HG02840 (cell line): ENCODE results near the gene CEP120.
"Not testable (repeated sequence)": the region's sequence is repeated elsewhere in the genome, so short reads cannot be mapped to it uniquely, and the experiment has no call there.

Source experiments
- ATAC-seq: cut with Tn5 transposase; IDR thresholded peaks from one replicate; pipeline ENCODE4 v1.9.1; 2021; ENCODE audit warnings: mild to moderate bottlenecking, moderate library complexity, moderate number of reproducible peaks; ENCODE audit not compliant: unreplicated experiment, low FRiP score

CEP120 gene

GRCh38 chr5:123391009-123391408 lies 32.2 kb downstream of the CEP120 start:
- ATAC-seq, result no peak

DNA sequence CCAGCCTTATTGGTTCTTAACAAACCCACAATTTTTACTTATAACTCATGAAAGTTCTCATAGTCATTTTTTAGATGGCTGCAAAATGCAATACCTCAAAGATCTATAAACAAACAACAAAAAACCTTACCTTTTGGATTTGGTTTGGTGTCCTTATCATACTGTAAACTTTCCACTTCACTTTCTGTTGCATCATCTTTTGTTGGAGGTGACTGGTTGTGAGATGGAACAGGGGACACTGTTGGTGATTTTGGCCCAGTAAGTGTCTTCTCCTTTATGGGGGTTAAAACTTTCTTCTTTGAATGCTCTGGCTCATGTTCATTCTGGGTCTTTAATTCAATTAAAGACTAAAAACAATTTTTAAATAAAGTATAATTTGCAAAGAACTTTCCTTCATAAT lies 33.4 kb downstream of the CEP120 start:
- no peak for ATAC-seq

DNA sequence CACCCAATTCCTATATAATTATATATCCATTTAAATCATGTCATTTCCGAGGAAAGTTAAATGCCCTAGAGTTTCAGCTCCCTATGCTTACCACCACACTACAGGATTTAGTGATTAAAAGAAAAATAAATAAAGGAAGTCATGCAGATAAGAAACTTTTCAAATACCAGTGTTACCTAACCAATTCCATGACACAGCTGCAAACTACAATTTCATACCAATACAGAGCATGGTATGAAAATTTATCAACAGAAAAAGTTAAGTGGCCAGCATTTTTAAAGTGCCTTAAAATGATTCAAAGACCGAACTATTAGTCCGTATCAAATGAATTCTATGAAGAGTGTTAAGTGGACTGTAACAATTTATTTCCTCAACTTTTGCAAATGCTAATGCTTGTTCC lies 35.9 kb downstream of the CEP120 start:
- ATAC-seq, result no peak

GRCh38 chr5:123382252-123382651 lies 41.0 kb downstream of the CEP120 start:
- no peak for ATAC-seq

DNA sequence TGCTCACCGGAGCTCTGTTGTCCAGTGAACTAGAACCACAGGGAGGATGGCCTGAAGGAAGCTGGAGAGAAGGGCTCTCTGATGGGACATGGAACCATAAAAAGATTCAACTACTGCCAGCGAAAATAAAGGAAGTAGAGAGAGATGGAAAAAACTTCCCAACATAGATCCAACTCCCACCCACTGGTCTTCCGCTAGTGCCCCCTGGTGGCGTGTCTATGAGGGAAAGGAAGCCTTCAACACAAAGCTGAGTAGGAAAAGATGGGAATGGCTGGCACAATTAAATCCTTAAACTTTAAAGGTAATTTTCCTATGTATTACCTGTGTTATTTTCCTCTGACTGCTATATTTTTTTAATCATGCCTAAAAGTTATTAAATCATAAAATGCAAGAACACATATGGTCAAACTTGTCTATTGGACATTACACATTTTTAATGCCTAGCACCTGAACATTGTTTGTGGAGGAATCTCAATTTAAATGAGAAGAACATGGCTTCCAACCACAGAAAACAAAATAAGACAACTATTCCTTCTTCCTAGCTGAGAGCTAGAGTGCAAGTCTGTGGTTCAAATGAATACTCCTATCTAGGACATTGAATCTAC lies 51.5 kb downstream of the CEP120 start:
- no peak for ATAC-seq

DNA sequence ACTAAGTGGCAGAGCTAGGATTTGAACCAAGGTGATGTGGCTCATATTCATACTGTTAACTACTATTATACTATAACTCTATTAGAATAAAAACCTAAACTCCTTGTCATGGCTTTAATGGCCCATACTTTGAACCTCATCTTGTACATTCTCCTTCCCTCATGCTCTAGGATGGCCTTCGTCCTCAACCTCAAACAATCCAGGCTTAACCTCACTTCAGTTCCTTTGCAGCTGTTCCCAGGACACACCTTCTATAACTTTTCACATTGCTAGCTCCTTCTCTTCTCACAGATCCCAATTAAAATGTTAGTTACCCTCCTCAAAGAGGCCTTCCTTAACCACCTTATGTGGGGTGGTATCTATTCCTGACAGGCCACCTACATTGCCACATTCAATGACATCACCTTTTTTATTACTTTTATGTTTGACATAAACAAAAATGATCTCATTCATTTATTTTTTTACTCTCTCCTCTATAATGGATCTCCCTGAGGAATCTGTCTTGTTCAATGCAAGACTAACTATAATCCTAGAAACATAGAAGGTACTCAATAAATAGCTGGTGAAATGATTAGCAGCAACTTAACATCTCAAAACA lies 53.7 kb downstream of the CEP120 start:
- no peak for ATAC-seq

DNA sequence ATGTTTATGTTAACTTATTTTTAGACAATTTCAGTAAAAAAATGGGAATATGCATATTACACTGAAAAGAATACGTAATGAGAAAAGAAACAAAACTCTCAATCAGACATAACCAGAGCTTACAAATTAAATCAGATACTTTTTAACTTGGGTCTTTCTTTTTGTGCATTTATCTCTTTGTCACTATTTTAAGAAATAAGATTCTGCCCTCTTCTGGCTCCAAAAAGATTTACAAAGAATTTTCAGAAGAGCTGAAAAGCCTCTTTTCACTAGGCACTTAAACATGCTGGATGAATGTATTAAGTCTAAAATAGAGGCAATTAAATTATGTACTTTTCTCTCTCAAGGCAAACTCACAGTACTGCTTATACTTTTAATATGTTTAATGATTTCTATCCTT lies 55.5 kb downstream of the CEP120 start:
- ATAC-seq, result no peak

- no peak for ATAC-seq
Observed at GRCh38 chr5:123365156-123365555, 58.0 kb downstream of the CEP120 start.

GRCh38 chr5:123364441-123365155 lies 58.6 kb downstream of the CEP120 start:
- no peak for ATAC-seq

GRCh38 chr5:123360910-123361309 lies 62.3 kb downstream of the CEP120 start:
- no peak for ATAC-seq

GRCh38 chr5:123360201-123360571 lies 63.0 kb downstream of the CEP120 start:
- ATAC-seq, result no peak

GRCh38 chr5:123359454-123360200 lies 63.6 kb downstream of the CEP120 start:
- no peak for ATAC-seq

DNA sequence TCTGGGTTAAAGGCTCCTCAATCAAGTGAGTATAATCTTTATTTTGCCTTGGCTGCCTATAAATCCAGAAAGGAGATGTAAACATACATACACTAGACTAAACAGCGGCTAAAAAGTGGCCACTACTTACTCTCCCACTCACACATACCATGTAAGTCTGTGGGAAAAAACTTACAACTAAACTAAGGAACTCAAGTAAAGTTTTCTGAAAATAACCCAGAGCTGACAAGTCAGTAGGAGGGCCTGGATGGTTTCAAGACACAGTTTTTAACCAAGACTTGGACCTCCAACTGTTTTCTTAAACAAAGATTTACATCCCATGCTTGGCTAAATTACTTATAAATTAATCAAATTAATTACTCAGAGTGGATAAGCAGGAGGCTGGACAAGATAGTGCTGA lies 64.5 kb downstream of the CEP120 start:
- ATAC-seq, result no peak

DNA sequence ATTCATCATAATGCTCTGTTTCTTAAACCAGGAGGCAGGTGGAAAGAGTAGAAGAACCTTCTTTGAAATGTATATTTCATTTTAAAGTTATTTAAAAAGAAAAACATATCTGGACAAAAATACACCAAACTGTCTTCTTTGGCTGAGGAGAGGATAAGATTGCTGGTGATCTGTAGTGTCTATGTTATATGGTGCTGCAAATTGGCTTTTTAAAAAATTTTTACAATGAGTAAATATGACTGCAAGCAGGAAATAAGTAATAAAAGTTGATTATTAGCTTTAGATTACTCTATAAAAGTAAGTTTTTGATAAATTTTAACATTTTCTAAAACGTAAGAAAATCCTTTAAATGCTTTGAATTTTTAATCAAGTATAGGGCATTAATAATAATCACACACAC lies 64.9 kb downstream of the CEP120 start:
- ATAC-seq, result no peak

DNA sequence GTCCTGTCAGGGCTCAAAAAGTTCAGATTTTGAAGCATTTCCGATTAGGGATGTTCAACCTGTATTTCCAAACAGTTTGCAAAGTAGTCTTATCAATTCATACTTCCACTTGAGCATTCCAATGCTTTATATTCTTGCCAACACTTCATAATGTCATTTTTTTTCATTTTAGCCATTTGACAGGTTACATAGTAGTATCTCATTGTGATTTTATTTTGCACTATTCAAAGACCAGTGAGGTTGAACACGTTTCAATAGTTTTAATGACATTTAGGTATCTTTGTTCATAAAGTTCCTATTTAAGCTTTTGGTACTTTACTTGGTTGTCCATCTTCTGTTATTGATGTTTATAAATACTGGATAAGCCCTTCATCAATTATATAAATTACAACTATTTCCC lies 71.4 kb downstream of the CEP120 start:
- ATAC-seq, result no peak

GRCh38 chr5:123351240-123351639 lies 72.0 kb downstream of the CEP120 start:
- ATAC-seq, result no peak

GRCh38 chr5:123350742-123351141 lies 72.5 kb downstream of the CEP120 start:
- no peak for ATAC-seq

- no peak for ATAC-seq
Observed at GRCh38 chr5:123344816-123345426, 78.3 kb downstream of the CEP120 start.

DNA sequence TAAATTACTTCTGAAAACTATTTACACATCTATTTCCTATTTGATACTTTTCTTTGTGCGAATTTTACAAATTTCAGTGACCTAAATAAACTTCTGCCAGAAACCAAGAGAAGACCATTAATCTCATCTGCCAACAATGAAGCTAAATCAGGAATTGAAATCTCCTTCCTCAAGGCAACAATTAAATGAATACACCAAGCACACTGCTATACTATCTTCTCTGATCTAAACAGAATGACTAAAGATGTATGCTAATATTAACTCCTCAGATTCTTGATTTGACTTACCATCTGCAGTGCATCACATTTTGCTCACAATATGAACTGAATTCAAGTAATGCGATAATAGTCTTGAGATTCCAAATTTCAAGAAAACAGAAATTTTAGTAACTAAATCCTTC lies 82.3 kb downstream of the CEP120 start:
- ATAC-seq, result no peak

DNA sequence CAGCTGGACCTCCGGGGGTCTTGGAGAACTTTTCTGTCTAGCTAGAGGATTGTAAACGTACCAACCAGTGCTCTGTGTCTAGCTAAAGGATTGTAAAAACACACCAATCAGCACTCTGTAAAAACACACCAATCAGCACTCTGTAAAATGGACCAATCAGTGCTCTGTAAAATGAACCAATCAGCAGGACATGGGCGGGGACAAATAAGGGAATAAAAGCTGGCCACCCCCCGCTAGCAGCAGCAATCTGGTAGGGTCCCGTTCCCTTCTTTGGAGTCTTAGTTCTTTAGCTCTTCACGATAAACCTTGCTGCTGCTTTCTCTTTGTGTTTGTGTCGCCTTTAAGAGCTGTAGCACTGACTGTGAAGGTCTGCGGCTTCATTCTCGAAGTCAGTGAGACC lies 114.8 kb downstream of the CEP120 start:
- not testable (repeated sequence) for ATAC-seq

- no peak for ATAC-seq
Observed at GRCh38 chr5:123305751-123306150, 117.5 kb downstream of the CEP120 start.
